Gastroesophageal sphincter (tissue), 3 donors: ENCODE results near the gene SLC36A4.

Experiments
- CTCF ChIP-seq, 4 experiments: fragments of 200-600 bp in 2 of 4; fragments of 450-650 bp in 2 of 4; sonication (generic) in 1 of 4; IDR thresholded peaks; one replicate each; pipeline ENCODE4 v1.5.1; 2017 to 2019; ENCODE audit warnings: antibody characterized with exemption in 4 of 4, mild to moderate bottlenecking in 2 of 4, moderate library complexity in 2 of 4
- EP300 ChIP-seq: sonication (generic); formaldehyde crosslinking; IDR thresholded peaks from one replicate; pipeline ENCODE4 v1.6.1; 2017; ENCODE audit warnings: antibody characterized with exemption, mild to moderate bottlenecking
- POLR2AphosphoS5 ChIP-seq: sonication (generic); formaldehyde crosslinking; IDR thresholded peaks from one replicate; pipeline ENCODE4 v1.6.1; 2017; ENCODE audit warnings: antibody characterized with exemption

GRCh38 chr11:93118276-93118675 lies 79.5 kb downstream of the SLC36A4 start:
- TF ChIP-seq CTCF (IDR thresholded peaks at IDR 0.05) (no peak), POLR2AphosphoS5 (no peak), EP300 (no peak)
